ENCODE measurements around the gene ZNF579.
"Not testable (repeated sequence)": the region's sequence is repeated elsewhere in the genome, so short reads cannot be mapped to it uniquely, and the experiment has no call there.

Gene ZNF579

GRCh38 chr19:55593096-55593772 lies 12.6 kb upstream of the ZNF579 start:
- DNase-seq: no peak

GRCh38 chr19:55592391-55593090 lies 11.9 kb upstream of the ZNF579 start:
- DNase-seq: no peak

GRCh38 chr19:55591555-55591954 lies 10.9 kb upstream of the ZNF579 start:
- peak; percentile 18 for DNase-seq

- peak; percentile 75 for DNase-seq
Measured at GRCh38 chr19:55590617-55591016, 10.0 kb upstream of the ZNF579 start.

GRCh38 chr19:55590109-55590508 lies 9.5 kb upstream of the ZNF579 start:
- DNase-seq: no peak

- no peak for DNase-seq
Measured at GRCh38 chr19:55588738-55589137, 8.1 kb upstream of the ZNF579 start.

- peak; percentile 99 for DNase-seq
Measured at GRCh38 chr19:55586976-55587668, 6.5 kb upstream of the ZNF579 start.

GRCh38 chr19:55585658-55586339 lies 5.2 kb upstream of the ZNF579 start:
- peak; percentile 95 for DNase-seq

- DNase-seq: no peak
Measured at GRCh38 chr19:55584871-55585270, 4.2 kb upstream of the ZNF579 start.

- DNase-seq: not testable (repeated sequence)
Measured at GRCh38 chr19:55583897-55584296, 3.2 kb upstream of the ZNF579 start.

- not testable (repeated sequence) for DNase-seq
Measured at GRCh38 chr19:55582284-55582683, 1.6 kb upstream of the ZNF579 start.

- peak; percentile 66 for DNase-seq
Measured at GRCh38 chr19:55581823-55582223, 1.2 kb upstream of the ZNF579 start.

GRCh38 chr19:55581145-55581822 lies 636 bp upstream of the ZNF579 start:
- DNase-seq: peak; percentile 66

- peak; percentile 65 for DNase-seq
Measured at GRCh38 chr19:55579766-55580621, 654 bp downstream of the ZNF579 start.

GRCh38 chr19:55578761-55579747 lies 1.6 kb downstream of the ZNF579 start:
- DNase-seq: no peak

- no peak for DNase-seq
Measured at GRCh38 chr19:55578031-55578760, 2.5 kb downstream of the ZNF579 start.

GRCh38 chr19:55576746-55577145 lies 3.9 kb downstream of the ZNF579 start:
- DNase-seq: no peak

GRCh38 chr19:55573929-55574328 lies 6.7 kb downstream of the ZNF579 start:
- DNase-seq: not testable (repeated sequence)

- not testable (repeated sequence) for DNase-seq
Measured at GRCh38 chr19:55569477-55569876, 11.2 kb downstream of the ZNF579 start.
